HG03064 (cell line): ENCODE data around the gene FAM168B.
"Not testable (repeated sequence)": the region's sequence is repeated elsewhere in the genome, so short reads cannot be mapped to it uniquely, and the experiment has no call there.

Experiments used
- ATAC-seq: cut with Tn5 transposase; IDR thresholded peaks from one replicate; pipeline ENCODE4 v1.9.1; 2021; ENCODE audit warnings: low read depth; ENCODE audit not compliant: unreplicated experiment

Gene FAM168B

GRCh38 chr2:131104487-131105155 lies 11.4 kb upstream of the FAM168B start:
- ATAC-seq: peak; percentile 76

DNA sequence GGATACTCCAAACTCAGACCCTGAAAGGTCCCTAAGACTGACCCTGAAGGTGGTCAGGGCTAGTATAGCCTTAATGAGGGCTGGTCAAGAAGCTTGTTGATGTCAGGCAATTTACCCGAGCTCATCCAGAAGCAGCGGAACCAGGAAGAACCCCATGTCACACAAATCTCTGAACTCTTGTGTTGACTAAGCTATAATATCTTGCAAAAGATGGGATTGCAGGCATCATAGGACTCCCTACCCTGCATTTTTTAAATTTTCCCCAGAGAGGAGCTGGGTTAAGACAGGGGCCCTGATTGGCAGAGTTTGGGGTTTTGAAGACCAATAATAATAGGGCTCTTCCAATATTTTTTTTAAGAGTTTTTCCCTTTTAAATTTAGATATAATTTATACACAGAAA lies 9.9 kb upstream of the FAM168B start:
- ATAC-seq: no peak

- ATAC-seq: no peak
Observed at GRCh38 chr2:131094463-131095281, 1.4 kb upstream of the FAM168B start.

DNA sequence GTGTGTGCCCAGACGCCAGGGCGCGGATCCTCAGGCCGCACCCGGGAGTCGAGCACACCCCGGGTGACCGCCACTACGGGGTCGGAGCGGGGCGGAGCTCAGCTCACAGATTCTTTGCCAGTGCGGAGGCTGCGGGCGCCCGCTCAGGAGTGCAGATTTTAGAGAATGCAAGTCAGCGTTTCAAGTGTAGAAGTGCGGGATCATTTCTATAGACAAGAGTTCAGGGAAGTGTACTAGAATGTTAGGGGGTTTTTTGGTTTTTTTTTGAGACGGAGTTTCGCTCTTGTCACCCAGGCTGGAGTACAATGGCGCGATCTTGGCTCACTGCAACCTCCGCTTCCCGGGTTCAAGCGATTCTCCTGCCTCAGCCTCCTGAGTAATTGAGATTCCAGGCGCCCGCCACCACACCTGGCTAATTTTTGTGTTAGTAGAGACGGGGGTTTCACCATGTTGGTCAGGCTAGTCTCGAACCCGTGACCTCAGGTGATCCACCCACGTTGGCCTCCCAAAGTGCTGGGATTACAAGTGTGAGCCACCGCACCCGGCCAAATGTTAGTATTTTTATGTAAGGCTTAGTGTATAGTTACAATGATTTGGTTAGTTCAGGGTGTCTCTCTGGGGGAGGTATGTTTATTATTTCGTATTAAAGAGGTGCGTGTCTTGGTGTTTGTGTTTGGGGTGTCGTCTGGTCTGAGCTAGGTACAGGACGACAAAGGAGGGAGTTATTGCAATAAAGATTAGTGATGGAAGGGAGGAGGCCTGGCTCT lies 619 bp upstream of the FAM168B start:
- ATAC-seq: peak; percentile 73

- ATAC-seq: no peak
Observed at GRCh38 chr2:131092458-131093005, 728 bp downstream of the FAM168B start.

DNA sequence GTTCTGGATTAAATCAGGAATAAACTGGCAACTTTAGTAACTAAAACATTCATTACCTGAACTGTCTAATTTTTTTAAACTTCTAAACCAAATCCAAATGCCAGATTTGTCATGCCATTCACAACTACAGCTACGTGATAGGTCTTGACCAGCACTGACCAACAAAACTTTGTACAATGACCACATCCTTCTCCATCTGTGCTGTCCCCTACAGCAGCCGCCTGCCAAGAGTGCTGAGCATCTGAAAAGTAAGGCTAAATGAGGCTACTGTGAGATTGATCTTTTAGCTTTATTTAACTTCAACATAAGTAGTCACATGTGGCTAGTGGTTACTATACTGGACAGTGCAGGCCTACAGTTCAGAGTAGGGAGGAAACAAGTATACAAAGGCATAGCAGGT lies 7.6 kb downstream of the FAM168B start:
- ATAC-seq: no peak

DNA sequence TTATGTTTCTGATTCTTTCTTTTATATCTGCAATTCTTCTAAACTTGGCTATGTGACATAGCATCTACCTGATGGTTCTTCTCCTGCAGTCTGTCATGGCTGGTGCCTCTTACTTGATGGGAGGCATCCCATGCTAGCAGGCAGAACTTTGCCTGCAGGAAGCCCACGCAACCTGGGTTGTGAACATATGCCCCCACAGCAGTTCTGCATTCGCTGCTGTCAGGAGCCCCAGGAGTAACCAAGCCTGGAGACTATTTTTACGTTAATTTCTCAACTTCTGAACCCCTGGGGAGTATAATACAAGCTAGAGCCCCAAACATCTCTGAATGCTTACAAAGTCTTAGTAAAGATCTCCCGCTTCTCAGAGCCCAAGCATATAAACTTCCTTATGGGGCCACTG lies 12.1 kb downstream of the FAM168B start:
- no peak for ATAC-seq

DNA sequence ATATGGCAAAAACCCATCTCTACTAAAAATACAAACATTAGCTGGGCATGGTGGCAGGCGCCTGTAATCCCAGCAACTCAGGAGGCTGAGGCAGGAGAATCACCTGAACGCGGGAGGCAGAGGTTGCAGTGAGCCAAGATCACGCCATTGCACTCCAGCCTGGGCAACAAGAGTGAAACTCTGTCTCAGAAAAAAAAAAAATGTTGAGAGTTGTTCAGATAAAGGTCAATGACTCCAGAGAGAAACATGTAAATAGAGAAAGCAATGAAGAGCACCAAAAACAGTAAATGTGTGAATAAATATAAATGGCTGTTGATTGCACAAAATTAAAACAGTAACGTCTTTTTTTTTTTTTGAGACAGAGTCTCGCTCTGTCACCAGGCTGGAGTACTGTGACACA lies 13.3 kb downstream of the FAM168B start:
- not testable (repeated sequence) for ATAC-seq

- no peak for ATAC-seq
Observed at GRCh38 chr2:131077966-131078365, 15.3 kb downstream of the FAM168B start.

DNA sequence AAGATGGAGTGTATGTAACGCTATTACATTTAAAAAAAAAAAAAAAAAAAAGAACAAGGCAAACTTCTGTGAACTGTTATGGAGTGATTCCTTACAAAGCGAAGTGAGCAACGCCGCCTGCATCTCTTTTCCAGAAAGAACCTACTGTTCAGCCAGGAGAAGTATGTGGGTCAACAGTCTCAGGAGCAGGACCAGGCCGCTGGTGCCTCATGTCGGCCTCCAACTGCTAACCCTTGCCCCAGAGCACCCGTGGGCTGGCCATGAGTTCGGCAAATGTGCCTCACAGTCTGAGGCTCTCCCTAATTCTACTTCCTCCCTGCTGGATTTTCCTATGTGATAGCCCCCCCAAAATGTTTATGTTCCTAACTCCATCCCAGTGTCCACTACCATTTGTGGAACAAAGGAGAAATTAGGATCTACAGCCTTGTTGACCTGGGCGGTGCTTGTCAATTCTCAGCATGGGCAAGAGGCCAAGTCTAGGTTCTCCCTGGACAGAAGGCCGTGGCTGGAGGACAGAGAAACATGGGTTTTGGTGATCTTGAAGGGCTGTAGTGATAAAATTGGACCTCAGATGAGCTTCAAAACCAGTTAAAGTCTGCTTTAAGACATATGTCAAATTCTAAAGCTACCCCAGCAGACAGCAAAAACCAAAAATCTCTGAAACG lies 15.9 kb downstream of the FAM168B start:
- ATAC-seq: no peak

GRCh38 chr2:131076707-131077106 lies 16.6 kb downstream of the FAM168B start:
- no peak for ATAC-seq

GRCh38 chr2:131075578-131075977 lies 17.7 kb downstream of the FAM168B start:
- ATAC-seq: not testable (repeated sequence)

GRCh38 chr2:131068172-131068571 lies 25.1 kb downstream of the FAM168B start:
- ATAC-seq: not testable (repeated sequence)

GRCh38 chr2:131067465-131068125 lies 25.7 kb downstream of the FAM168B start:
- ATAC-seq: no peak

GRCh38 chr2:131064589-131065512 lies 28.4 kb downstream of the FAM168B start:
- ATAC-seq: no peak

GRCh38 chr2:131063501-131064283 lies 29.6 kb downstream of the FAM168B start:
- ATAC-seq: no peak

DNA sequence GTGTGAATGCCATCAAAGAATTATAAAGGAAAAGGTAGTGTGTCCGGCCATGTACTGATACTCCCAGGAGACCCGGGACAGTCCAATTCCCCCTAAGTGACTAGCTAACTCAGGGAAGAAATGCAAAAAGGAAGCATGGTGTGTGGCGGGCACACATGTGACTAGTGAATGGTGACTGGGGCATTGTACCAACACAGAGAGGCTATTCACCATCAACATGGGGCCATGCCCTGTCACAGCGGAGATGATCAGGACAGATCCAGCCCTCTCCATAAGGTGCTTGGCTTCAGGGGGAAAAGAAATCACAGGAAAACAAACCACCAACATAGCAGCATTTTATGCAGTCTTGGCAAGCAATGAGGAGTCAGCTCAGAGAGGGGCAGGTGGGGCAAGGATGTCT lies 34.3 kb downstream of the FAM168B start:
- no peak for ATAC-seq

DNA sequence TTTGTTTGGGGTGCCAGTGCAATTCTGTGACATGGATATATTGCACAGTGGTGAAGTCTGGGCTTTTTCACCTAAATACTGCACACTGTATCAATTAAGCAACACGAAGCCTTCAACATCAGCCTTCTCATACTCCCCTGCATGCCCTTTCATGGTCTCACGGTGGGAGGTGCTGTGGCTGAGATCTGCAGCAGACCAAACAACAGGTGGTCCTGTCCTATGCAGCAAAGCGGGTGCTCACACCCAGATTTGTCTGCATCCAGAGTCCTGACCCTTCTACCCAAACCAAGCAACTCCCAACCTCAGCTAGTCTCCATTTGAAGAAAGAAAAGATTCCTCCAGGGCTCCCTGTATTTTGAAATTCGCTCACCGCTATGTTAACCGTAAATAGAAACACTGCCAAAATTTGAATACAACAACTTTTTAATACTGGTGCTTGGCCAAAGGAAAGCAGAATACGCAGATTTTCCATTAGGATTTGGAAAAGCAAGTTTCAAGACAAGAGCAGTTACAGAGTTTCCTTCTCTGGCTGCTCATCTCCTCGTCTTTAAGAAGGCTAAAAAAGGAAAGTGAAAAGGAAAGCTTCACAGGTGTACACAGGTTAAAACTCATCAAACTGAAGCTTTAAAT lies 34.9 kb downstream of the FAM168B start:
- no peak for ATAC-seq
